ENCODE data around the gene PPY. TPM values are rescaled to one million over a fixed set of nuclear protein-coding genes. Genes with fewer than 3 reads are reported as not detected.
A peak's percentile ranks its signal among the peaks of the same experiment; 100 is the strongest.

PPY gene
- total and polyA plus RNA-seq, 11 donors = not detected

GRCh38 chr17:43905985-43906852 lies 36.1 kb downstream of the PPY start:
- Histone ChIP-seq H3K27me3 (peaks cover 0 to 35% (median 0%) of the 10 kb centered on the region in 9 donors), H3K4me1 (peaks cover 0 to 34% (median 23%) of the 10 kb centered on the region in 12 donors), H3K27ac (peak overlapping the region in 10 of 12 donors; percentile 3 to 98 (median 84)), H3K9me3 (no peaks in the 10 kb centered on the region), H3K4me3 (peak overlapping the region; percentile 59 to 94 (median 78)), H3K36me3 (peaks cover 0 to 5% (median 0%) of the 10 kb centered on the region in 9 donors)
- intact Hi-C loops (cut with DNase I) = no loop called here
- DNase-seq = peak; percentile 74 to 86 (median 80)
- no peak for TF ChIP-seq POLR2A (IDR thresholded peaks at IDR 0.05)
- TF ChIP-seq, protein P1, sequence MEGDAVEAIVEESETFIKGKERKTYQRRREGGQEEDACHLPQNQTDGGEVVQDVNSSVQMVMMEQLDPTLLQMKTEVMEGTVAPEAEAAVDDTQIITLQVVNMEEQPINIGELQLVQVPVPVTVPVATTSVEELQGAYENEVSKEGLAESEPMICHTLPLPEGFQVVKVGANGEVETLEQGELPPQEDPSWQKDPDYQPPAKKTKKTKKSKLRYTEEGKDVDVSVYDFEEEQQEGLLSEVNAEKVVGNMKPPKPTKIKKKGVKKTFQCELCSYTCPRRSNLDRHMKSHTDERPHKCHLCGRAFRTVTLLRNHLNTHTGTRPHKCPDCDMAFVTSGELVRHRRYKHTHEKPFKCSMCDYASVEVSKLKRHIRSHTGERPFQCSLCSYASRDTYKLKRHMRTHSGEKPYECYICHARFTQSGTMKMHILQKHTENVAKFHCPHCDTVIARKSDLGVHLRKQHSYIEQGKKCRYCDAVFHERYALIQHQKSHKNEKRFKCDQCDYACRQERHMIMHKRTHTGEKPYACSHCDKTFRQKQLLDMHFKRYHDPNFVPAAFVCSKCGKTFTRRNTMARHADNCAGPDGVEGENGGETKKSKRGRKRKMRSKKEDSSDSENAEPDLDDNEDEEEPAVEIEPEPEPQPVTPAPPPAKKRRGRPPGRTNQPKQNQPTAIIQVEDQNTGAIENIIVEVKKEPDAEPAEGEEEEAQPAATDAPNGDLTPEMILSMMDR (IDR thresholded peaks at IDR 0.05) = no peak
- 2 to 6% (median 5%) methylated on average over 32 to 37 of the region's 37 CpGs for WGBS, 4 donors
- peak; percentile 47 to 81 (median 77) for ATAC-seq

- Histone ChIP-seq H3K27me3 (peaks cover 0 to 35% (median 0%) of the 10 kb centered on the region in 9 donors), H3K36me3 (peaks cover 0 to 5% (median 0%) of the 10 kb centered on the region in 9 donors), H3K9me3 (no peaks in the 10 kb centered on the region), H3K4me3 (peak overlapping the region in 7 of 12 donors; percentile 67 to 94 (median 85)), H3K27ac (peak overlapping the region in 2 of 12 donors; percentile 85 to 98), H3K4me1 (peaks cover 0 to 41% (median 28%) of the 10 kb centered on the region in 12 donors)
- DNase-seq = no peak
- no peak for TF ChIP-seq POLR2A (IDR thresholded peaks at IDR 0.05)
- TF ChIP-seq, protein P1 (IDR thresholded peaks at IDR 0.05) = no peak
- WGBS, 4 donors = 39 to 61% (median 45%) methylated on average over 3 of the region's 3 CpGs
- intact Hi-C loops (cut with DNase I) = no loop called here
- ATAC-seq = no peak
Observed at GRCh38 chr17:43905400-43905984, 36.8 kb downstream of the PPY start.

- ATAC-seq (no peak), DNase-seq (no peak)
- Histone ChIP-seq H3K4me1 (peaks cover 0 to 37% (median 25%) of the 10 kb centered on the region in 12 donors), H3K4me3 (no peak overlapping the region), H3K27me3 (peaks cover 0 to 17% (median 0%) of the 10 kb centered on the region in 9 donors), H3K36me3 (peaks cover 0 to 11% (median 3%) of the 10 kb centered on the region in 9 donors), H3K27ac (no peak overlapping the region), H3K9me3 (no peaks in the 10 kb centered on the region)
- WGBS, 4 donors = 53 to 69% (median 63%) methylated on average over 7 of the region's 7 CpGs
- intact Hi-C loops (cut with DNase I) = no loop called here
- no peak for TF ChIP-seq POLR2A (IDR thresholded peaks at IDR 0.05)
- TF ChIP-seq, protein P1 (IDR thresholded peaks at IDR 0.05) = no peak
Observed at GRCh38 chr17:43901861-43902589, 40.3 kb downstream of the PPY start.

Data from heart left ventricle (tissue), 16 donors.